Measurements from ENCODE around the gene NHLRC4. TPM values are rescaled to one million over a fixed set of nuclear protein-coding genes. Genes with fewer than 3 reads are reported as not detected.

Gene NHLRC4
- polyA plus RNA-seq, 1 of the 3 experiments (the other 2 are of a cell fraction): 0.69 TPM

- no peaks in the 10 kb centered on the region for H3K27me3 ChIP-seq (ENCODE audit: insufficient read depth)
- no peak for DNase-seq
- H3K27ac ChIP-seq (ENCODE audit: low read depth in 2 of 2, low read length in 1 of 2): no peak overlapping the region
- no peak overlapping the region for H3K4me2 ChIP-seq
- H3K4me3 ChIP-seq (ENCODE audit: low read depth in 2 of 2, low read length in 1 of 2): no peak overlapping the region
- no peak overlapping the region for H3K9ac ChIP-seq
- peaks cover 13% of the 10 kb centered on the region for H3F3A ChIP-seq (replicated peaks; ENCODE audit: insufficient read depth)
- no peak overlapping the region for H2AFZ ChIP-seq (ENCODE audit: low read depth)
- 85% methylated on average over 6 of the region's 13 CpGs for WGBS (ENCODE audit: low lambda C conversion rate)
- peaks cover 5 to 8% of the 10 kb centered on the region in 2 experiments; a peak in 3 of 4 replicates for H3K4me1 ChIP-seq (ENCODE audit: control insufficient read depth in 1 of 2, insufficient read depth in 2 of 2, low read depth in 1 of 2, low read length in 1 of 2)
- peaks cover 6% of the 10 kb centered on the region; the same call in 1 of the 2 replicates for H3K79me2 ChIP-seq (ENCODE audit: insufficient read depth)
- H3K36me3 ChIP-seq (replicated peaks in 1 of 2; ENCODE audit: control insufficient read depth in 1 of 2, insufficient read depth in 2 of 2, low read length in 1 of 2): peaks cover 0 to 24% of the 10 kb centered on the region in 2 experiments
- no peak for TF ChIP-seq PBX3 (IDR thresholded peaks at IDR 0.05)
- no peak for TF ChIP-seq ELF1 (IDR thresholded peaks at IDR 0.05)
- TF ChIP-seq SIN3A (IDR thresholded peaks at IDR 0.05; ENCODE audit: borderline replicate concordance, low read depth, low read length): no peak
- no peak for TF ChIP-seq GABPA (IDR thresholded peaks at IDR 0.05; ENCODE audit: low read depth)
- TF ChIP-seq RAD21 (IDR thresholded peaks at IDR 0.05; ENCODE audit: low read length): no peak
- no peak for TF ChIP-seq REST (IDR thresholded peaks at IDR 0.05; ENCODE audit: low read depth, low read length)
- TF ChIP-seq IRF3 (IDR thresholded peaks at IDR 0.05; ENCODE audit: low read depth, low read length): no peak
- no peaks in the 10 kb centered on the region for H3K9me2 ChIP-seq
- H4K20me1 ChIP-seq (ENCODE audit: insufficient read depth): peaks cover 13% of the 10 kb centered on the region
- ChIA-PET CTCF (interaction anchor here (1.0 kb wide), 1 partner anchor 33 kb away, joined by 3 read pairs; no protein-coding TSS in a partner anchor), POLR2A (no interaction called here)
- H3K9me3 ChIP-seq: no peaks in the 10 kb centered on the region
Measured at GRCh38 chr16:520847-521246, 46.0 kb upstream of the NHLRC4 start.

- Histone ChIP-seq H3K9ac (no peak overlapping the region), H3K4me1 (ENCODE audit: control insufficient read depth in 1 of 2, insufficient read depth in 2 of 2, low read depth in 1 of 2, low read length in 1 of 2) (peaks cover 11 to 16% of the 10 kb centered on the region in 2 experiments; a peak in 3 of 4 replicates), H3K27me3 (ENCODE audit: insufficient read depth) (no peaks in the 10 kb centered on the region), H3K36me3 (replicated peaks in 1 of 2; ENCODE audit: control insufficient read depth in 1 of 2, insufficient read depth in 2 of 2, low read length in 1 of 2) (peaks cover 0 to 20% of the 10 kb centered on the region in 2 experiments), H3K9me3 (no peaks in the 10 kb centered on the region), H3K79me2 (ENCODE audit: insufficient read depth) (peaks cover 13% of the 10 kb centered on the region; the same call in 1 of the 2 replicates), H3F3A (replicated peaks; ENCODE audit: insufficient read depth) (peaks cover 18% of the 10 kb centered on the region), H2AFZ (ENCODE audit: low read depth) (no peak overlapping the region), H4K20me1 (ENCODE audit: insufficient read depth) (peaks cover 18% of the 10 kb centered on the region), H3K4me2 (no peak overlapping the region), H3K9me2 (no peaks in the 10 kb centered on the region), H3K4me3 (ENCODE audit: low read depth in 2 of 2, low read length in 1 of 2) (no peak overlapping the region), H3K27ac (ENCODE audit: low read depth in 2 of 2, low read length in 1 of 2) (no peak overlapping the region)
- ChIA-PET CTCF (no interaction called here), POLR2A (interaction anchor here (1.3 kb wide), 1 partner anchor 44 kb away, joined by 3 read pairs; no protein-coding TSS in a partner anchor)
- WGBS (ENCODE audit: low lambda C conversion rate): 80% methylated on average over 11 of the region's 34 CpGs
- no peak for DNase-seq
- TF ChIP-seq MEF2A (IDR thresholded peaks at IDR 0.05; ENCODE audit: borderline replicate concordance, low read depth): no peak
- TF ChIP-seq MXI1 (IDR thresholded peaks at IDR 0.05; ENCODE audit: low read depth, low read length): no peak
- no peak for TF ChIP-seq FOSL2 (IDR thresholded peaks at IDR 0.05; ENCODE audit: borderline replicate concordance, low read depth)
- no peak for TF ChIP-seq FOXJ3 (CRISPR knock-in tag; IDR thresholded peaks at IDR 0.05)
- no peak for TF ChIP-seq SMC3 (IDR thresholded peaks at IDR 0.05; ENCODE audit: low read depth, low read length)
- no peak for TF ChIP-seq SIN3A (IDR thresholded peaks at IDR 0.05; ENCODE audit: borderline replicate concordance, low read depth, low read length)
- no peak for TF ChIP-seq TCF12 (IDR thresholded peaks at IDR 0.05)
- TF ChIP-seq POLR2AphosphoS5 (IDR thresholded peaks at IDR 0.05; ENCODE audit: low read depth, low read length): no peak
- TF ChIP-seq GATA2 (CRISPR knock-in tag; IDR thresholded peaks at IDR 0.05): no peak
- no peak for TF ChIP-seq JUND (IDR thresholded peaks at IDR 0.05)
- TF ChIP-seq REST (IDR thresholded peaks at IDR 0.05; ENCODE audit: low read depth, low read length): no peak
- no peak for TF ChIP-seq CHD2 (IDR thresholded peaks at IDR 0.05; ENCODE audit: low read length, partially characterized antibody)
Measured at GRCh38 chr16:521381-522210, 45.2 kb upstream of the NHLRC4 start.
